ENCODE results near the gene SPEN. TPM values are rescaled to one million over a fixed set of nuclear protein-coding genes. Genes with fewer than 3 reads are reported as not detected.
"Not testable (repeated sequence)": the region's sequence is repeated elsewhere in the genome, so short reads cannot be mapped to it uniquely, and the experiment has no call there.

Gene SPEN
- total and polyA plus RNA-seq, 2 experiments from 2014 or later: 24.3 to 25.9 TPM

DNA sequence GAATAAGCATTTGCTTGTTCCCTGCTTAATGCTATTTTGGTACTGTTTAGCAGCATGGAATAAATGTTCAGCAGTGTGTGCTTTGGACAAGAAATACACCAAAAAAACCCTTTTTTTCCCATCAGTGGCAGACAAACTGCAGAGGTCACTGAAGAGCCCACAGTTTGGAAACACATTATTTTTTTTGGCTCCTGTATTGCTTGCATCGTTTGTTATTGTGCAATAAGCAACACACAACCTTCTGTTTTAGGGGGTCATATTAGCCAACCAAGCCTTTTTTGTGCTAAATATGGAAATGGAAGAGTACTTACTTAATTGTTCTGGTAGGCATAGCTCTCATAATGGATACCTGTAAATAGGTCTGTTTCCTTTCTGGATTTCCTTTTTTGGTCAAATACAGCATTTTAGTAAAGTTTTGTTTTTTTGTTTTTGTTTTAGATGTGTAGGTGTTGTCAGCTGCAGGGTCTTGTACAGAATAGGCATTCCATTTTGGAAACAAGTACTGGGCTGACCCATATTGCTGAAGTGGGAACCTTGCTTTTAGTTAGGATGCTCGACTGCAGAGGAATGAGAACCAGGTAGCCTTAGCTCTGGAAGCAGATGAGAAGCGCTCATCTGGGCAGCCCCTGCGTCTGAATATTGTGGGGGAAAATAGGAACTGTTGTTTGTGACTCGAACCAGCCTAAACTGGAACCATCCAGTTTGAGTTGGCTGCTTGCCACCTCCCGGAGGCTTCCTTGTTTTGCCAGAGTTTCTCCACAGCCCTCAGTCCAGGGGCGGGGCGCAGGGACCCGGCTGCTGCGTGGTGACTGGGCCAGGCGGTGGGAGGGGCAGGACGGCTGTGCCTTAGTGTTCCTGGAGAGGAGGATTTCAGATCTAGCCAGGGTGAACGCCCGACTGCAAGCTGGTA lies 38.4 kb downstream of the SPEN start:
- Histone ChIP-seq H3K27ac (peak overlapping the region; percentile 95), H2AFZ (no peak overlapping the region), H3K79me2 (peaks cover 95% of the 10 kb centered on the region), H3K9me2 (replicated peaks; ENCODE audit: insufficient read depth) (no peaks in the 10 kb centered on the region), H3K4me3 (peak overlapping the region; percentile 4), H3K4me1 (ENCODE audit: insufficient read depth) (peaks cover 15% of the 10 kb centered on the region), H4K20me1 (ENCODE audit: insufficient read depth, poor library complexity, severe bottlenecking) (no peaks in the 10 kb centered on the region), H3K36me3 (replicated peaks; ENCODE audit: insufficient read depth, low read depth) (no peaks in the 10 kb centered on the region), H3K27me3 (no peaks in the 10 kb centered on the region), H3K9me3 (ENCODE audit: low read depth) (no peaks in the 10 kb centered on the region), H3K4me2 (peak overlapping the region; percentile 73)
- DNase-seq (ENCODE audit: low spot score): peak; percentile 98
- no peak for TF ChIP-seq EZH2phosphoT487 (IDR thresholded peaks at IDR 0.05; ENCODE audit: low read depth, severe bottlenecking, unreplicated experiment)
- TF ChIP-seq, protein P1, sequence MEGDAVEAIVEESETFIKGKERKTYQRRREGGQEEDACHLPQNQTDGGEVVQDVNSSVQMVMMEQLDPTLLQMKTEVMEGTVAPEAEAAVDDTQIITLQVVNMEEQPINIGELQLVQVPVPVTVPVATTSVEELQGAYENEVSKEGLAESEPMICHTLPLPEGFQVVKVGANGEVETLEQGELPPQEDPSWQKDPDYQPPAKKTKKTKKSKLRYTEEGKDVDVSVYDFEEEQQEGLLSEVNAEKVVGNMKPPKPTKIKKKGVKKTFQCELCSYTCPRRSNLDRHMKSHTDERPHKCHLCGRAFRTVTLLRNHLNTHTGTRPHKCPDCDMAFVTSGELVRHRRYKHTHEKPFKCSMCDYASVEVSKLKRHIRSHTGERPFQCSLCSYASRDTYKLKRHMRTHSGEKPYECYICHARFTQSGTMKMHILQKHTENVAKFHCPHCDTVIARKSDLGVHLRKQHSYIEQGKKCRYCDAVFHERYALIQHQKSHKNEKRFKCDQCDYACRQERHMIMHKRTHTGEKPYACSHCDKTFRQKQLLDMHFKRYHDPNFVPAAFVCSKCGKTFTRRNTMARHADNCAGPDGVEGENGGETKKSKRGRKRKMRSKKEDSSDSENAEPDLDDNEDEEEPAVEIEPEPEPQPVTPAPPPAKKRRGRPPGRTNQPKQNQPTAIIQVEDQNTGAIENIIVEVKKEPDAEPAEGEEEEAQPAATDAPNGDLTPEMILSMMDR (IDR thresholded peaks at IDR 0.05; ENCODE audit: poor library complexity): peak; percentile 20
- TF ChIP-seq EZH2 (IDR thresholded peaks at IDR 0.05; ENCODE audit: borderline replicate concordance): no peak
- 6% methylated on average over 14 of the region's 14 CpGs for WGBS (ENCODE audit: low lambda C conversion rate, missing lambda C conversion rate)

DNA sequence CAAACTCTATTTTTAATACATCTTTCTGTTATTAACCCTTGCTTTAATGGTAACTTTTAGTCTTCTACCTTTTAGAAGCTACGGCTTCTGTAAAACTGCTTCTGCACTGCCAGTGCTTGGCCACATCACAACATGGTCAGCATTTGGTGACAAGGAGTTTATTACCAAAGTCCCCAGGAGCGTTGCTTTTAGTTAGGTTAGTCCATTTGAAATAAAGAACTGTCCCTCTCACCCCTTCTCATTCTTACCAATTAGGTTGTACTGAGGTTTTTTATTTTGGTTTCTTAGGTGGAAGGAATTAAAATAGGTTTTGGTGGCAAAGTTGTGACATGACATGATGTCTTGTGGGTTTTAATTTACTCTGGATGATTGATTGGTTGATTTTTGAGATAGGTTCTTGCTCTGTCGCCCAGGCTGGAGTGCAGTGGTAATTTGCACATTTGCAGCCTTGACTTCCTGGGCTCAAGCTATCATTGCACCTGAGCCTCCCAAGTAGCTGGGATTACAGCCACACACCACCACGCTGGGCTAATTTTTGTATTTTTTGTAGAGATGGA lies 39.2 kb downstream of the SPEN start:
- Histone ChIP-seq H3K27ac (peak overlapping the region; percentile 87), H2AFZ (no peak overlapping the region), H3K79me2 (peaks cover 95% of the 10 kb centered on the region), H3K4me1 (ENCODE audit: insufficient read depth) (peaks cover 15% of the 10 kb centered on the region), H3K27me3 (no peaks in the 10 kb centered on the region), H4K20me1 (ENCODE audit: insufficient read depth, poor library complexity, severe bottlenecking) (no peaks in the 10 kb centered on the region), H3K9me3 (ENCODE audit: low read depth) (no peaks in the 10 kb centered on the region), H3K4me2 (peak overlapping the region; percentile 73), H3K36me3 (replicated peaks; ENCODE audit: insufficient read depth, low read depth) (no peaks in the 10 kb centered on the region), H3K4me3 (peak overlapping the region; percentile 1), H3K9me2 (replicated peaks; ENCODE audit: insufficient read depth) (no peaks in the 10 kb centered on the region)
- 47% methylated on average over 4 of the region's 4 CpGs for whole genome bisulfite sequencing (ENCODE audit: low lambda C conversion rate, missing lambda C conversion rate)
- TF ChIP-seq EZH2phosphoT487 (IDR thresholded peaks at IDR 0.05; ENCODE audit: low read depth, severe bottlenecking, unreplicated experiment) (no peak), EZH2 (IDR thresholded peaks at IDR 0.05; ENCODE audit: borderline replicate concordance) (no peak)
- TF ChIP-seq, protein P1 (IDR thresholded peaks at IDR 0.05; ENCODE audit: poor library complexity): no peak
- DNase-seq (ENCODE audit: low spot score): no peak

DNA sequence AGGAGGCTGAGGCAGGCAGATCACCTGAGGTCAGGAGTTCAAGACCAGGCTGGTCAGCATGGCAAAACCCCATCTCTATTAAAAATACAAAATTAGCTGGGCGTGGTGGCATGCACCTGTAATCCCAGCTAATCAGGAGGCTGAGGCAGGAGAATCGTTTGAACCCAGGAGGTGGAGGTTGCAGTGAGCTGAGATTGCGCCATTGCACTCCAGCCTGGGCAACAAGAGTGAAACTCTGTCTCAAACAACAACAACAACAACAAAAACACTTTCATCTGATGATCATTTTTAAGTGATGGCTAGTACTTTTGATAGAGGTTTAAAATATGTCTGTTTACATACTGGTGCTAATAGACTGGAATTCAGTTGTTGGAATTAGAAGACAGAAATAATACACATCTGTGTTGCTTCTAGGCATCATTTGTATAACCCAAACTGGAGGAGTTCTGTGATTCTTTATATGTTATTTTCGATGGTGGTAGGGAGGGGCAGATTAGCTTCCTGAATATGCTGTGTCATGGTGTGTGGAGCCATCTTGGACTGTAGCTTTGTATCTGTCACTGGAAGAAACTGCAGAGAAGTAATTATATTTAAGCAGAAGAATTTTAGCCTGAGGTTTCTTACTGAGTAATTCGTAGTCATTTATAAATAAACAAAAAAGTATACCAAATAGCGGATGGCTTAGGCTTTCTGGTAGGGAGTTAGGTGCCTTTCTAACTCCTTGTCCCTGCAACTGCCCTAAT lies 45.5 kb downstream of the SPEN start:
- H3K27ac ChIP-seq; H3K4me1 ChIP-seq (ENCODE audit: insufficient read depth); H3K9me3 ChIP-seq (ENCODE audit: low read depth); H3K9me2 ChIP-seq (replicated peaks; ENCODE audit: insufficient read depth); H3K4me3 ChIP-seq; H4K20me1 ChIP-seq (ENCODE audit: insufficient read depth, poor library complexity, severe bottlenecking); H3K27me3 ChIP-seq; H3K4me2 ChIP-seq; H3K36me3 ChIP-seq (replicated peaks; ENCODE audit: insufficient read depth, low read depth); DNase-seq (ENCODE audit: low spot score); H2AFZ ChIP-seq: not testable (repeated sequence)
- H3K79me2 ChIP-seq: peaks cover 100% of the 10 kb centered on the region
- WGBS (ENCODE audit: low lambda C conversion rate, missing lambda C conversion rate): 90% methylated on average over 6 of the region's 6 CpGs

GRCh38 chr1:15895233-15895632 lies 47.7 kb downstream of the SPEN start:
- no peak overlapping the region for H3K4me3 ChIP-seq
- H3K27me3 ChIP-seq: no peaks in the 10 kb centered on the region
- H3K4me1 ChIP-seq (ENCODE audit: insufficient read depth): no peaks in the 10 kb centered on the region
- no peaks in the 10 kb centered on the region for H3K9me3 ChIP-seq (ENCODE audit: low read depth)
- no peak overlapping the region for H3K4me2 ChIP-seq
- H3K27ac ChIP-seq: no peak overlapping the region
- no peaks in the 10 kb centered on the region for H3K9me2 ChIP-seq (replicated peaks; ENCODE audit: insufficient read depth)
- no peak overlapping the region for H2AFZ ChIP-seq
- no peak for DNase-seq (ENCODE audit: low spot score)
- peaks cover 9% of the 10 kb centered on the region for H4K20me1 ChIP-seq (ENCODE audit: insufficient read depth, poor library complexity, severe bottlenecking)
- no peaks in the 10 kb centered on the region for H3K36me3 ChIP-seq (replicated peaks; ENCODE audit: insufficient read depth, low read depth)
- TF ChIP-seq, protein P1 (IDR thresholded peaks at IDR 0.05; ENCODE audit: poor library complexity): no peak
- TF ChIP-seq EZH2 (IDR thresholded peaks at IDR 0.05; ENCODE audit: borderline replicate concordance): no peak
- no peak for TF ChIP-seq EZH2phosphoT487 (IDR thresholded peaks at IDR 0.05; ENCODE audit: low read depth, severe bottlenecking, unreplicated experiment)
- H3K79me2 ChIP-seq: peaks cover 100% of the 10 kb centered on the region

DNA sequence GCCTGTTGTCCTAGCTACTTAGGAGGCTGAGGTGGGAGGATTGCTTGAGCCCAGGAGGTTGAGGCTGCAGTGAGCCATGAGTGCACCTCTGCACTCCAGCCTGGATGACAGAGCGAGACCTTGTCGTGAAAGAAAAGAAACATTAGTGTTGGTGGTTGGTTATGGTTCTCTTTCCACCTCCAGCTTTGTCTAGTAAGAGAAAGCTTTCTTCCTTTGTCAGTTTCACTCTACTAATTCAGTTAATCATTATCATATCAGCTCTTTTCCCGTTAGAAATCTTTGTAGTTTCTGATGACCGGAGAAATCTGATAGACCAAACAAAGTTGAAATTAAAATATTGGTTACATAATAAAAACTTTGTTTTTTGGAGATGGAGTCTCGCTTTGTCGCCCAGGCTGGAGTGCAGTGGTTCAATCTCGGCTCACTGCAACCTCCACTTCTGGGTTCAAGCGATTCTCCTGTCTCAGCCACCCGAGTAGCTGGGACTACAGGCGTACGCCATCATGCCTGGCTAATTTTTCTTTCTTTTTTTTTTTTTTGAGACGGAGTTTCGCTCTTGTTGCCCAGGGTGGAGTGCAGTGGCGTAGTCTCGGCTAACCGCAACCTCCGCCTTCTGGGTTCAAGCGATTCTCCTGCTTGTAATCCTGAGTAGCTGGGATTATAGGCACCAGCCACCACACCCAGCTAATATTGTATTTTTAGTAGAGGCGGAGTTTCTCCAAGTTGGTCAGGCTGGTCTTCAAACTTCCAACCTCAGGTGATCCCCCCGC lies 49.5 kb downstream of the SPEN start:
- not testable (repeated sequence) for H3K9me2 ChIP-seq (replicated peaks; ENCODE audit: insufficient read depth); H3K27ac ChIP-seq; H3K4me1 ChIP-seq (ENCODE audit: insufficient read depth); H3K9me3 ChIP-seq (ENCODE audit: low read depth); H3K27me3 ChIP-seq; H3K36me3 ChIP-seq (replicated peaks; ENCODE audit: insufficient read depth, low read depth); H2AFZ ChIP-seq; H3K4me2 ChIP-seq; DNase-seq (ENCODE audit: low spot score); H3K4me3 ChIP-seq
- peaks cover 100% of the 10 kb centered on the region for H3K79me2 ChIP-seq
- WGBS (ENCODE audit: low lambda C conversion rate, missing lambda C conversion rate): 97% methylated on average over 17 of the region's 20 CpGs
- peaks cover 14% of the 10 kb centered on the region for H4K20me1 ChIP-seq (ENCODE audit: insufficient read depth, poor library complexity, severe bottlenecking)
